Epithelial cell of prostate (primary cell): ENCODE data around the gene CDC5L.

Experiments used
- DNase-seq: peaks from one replicate; pipeline ENCODE4 v3.0.0-alpha.2; 2011; ENCODE audit warnings: low read depth, low spot score
- H3K27ac ChIP-seq: fragments of 450-650 bp; 2 replicates; pipeline ENCODE4 v1.5.1; 2017; ENCODE audit warnings: mild to moderate bottlenecking

CDC5L gene

DNA sequence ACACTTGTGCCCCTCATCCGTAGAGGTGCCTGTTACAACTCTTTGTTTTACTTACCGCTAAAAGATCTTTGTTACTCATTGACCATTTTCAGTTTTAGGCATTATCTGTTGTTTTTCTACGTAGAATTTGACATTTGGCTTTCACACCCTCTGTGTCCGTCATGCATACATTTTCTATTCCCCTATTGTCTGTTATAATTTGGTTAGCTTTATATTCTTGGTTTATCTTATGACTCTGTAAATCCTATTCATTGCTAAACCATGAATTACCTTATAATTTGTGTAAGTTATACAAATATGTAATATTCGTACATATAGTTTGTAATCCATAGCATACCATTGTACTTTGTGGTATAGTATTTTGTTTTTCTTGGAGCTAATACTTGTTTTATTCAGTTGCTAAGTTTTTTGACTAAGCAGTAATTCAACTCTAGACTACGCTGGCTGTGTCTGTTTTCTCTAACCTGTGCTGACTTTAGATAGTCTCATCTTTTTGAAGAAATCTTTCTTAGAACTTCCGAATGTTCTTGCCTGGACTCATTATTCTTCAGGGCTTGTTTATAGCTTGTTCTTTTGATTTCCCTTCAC is 21.8 kb downstream of the CDC5L start:
- no peak overlapping the region for H3K27ac ChIP-seq
- DNase-seq = no peak

DNA sequence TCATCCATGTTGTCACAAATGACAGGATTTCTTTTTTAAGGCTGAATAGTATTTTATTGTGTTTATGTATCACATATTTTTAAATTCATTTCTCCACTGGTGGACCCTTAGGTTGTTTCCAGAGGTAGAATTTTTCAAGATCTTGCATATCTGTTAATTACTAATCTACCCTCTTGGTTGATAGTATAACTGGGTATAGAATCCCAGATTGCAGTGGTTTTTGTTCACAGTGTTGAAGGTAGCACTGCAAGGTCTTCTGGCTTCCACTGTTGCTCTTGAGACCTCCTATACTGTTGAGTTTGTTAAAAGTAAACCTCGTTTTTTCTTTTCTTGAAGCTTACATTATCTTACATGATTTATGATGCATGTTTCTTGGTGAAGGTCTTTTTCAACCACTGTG is 22.9 kb downstream of the CDC5L start:
- no peak overlapping the region for H3K27ac ChIP-seq
- DNase-seq = no peak

GRCh38 chr6:44411141-44411540 is 23.6 kb downstream of the CDC5L start:
- no peak for DNase-seq
- H3K27ac ChIP-seq = no peak overlapping the region

GRCh38 chr6:44415449-44415848 is 27.9 kb downstream of the CDC5L start:
- H3K27ac ChIP-seq = no peak overlapping the region
- DNase-seq = peak; percentile 6

DNA sequence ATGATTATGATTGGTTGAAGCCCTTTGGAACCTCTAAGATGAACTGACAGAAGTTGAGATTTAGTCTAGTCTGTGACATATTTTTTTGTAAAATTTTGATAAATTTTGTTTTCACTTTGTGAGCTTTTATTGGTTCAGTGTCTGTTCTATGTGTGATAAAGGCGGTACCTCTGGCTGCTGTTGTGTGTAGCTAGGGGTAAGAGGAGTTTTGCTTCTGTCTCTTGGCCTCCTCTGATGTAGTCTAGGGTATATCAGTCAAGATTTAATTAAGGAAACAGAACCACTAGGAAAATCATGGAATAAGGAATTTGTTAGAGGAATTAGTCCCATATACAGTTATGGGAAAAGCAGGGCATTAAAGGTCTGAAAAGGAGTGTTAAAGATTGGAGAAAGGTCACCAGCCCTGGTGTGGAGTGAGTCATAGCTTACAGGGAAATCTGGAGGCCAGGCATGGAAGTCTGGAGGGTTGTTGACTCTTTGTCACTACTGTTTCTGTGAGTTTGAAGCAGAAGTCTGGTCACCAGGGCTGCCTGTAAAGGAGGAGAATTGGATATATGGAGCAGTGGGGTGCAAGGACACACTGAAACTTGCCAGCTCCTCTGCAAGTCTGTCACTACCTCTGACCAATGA is 28.5 kb downstream of the CDC5L start:
- no peak overlapping the region for H3K27ac ChIP-seq
- DNase-seq = no peak

GRCh38 chr6:44422531-44422930 is 35.0 kb downstream of the CDC5L start:
- no peak overlapping the region for H3K27ac ChIP-seq

DNA sequence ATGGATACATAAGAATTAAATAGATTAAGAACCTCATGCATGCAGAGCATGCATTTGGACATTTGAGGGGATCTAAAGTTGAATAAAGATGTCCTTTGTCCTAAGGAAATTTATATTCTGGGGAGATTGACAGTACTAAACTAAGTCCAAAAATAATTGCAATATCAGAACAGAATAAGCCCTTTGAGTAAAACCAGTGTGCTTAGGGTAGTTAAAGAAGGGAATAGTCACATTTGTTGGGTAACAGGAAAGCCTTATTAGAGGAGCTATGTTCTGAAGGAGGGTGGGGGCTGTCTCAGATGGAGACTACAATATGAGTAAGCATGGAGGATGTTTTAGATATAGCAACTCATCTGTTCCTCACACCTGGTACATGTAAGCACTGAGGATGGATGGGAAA is 35.8 kb downstream of the CDC5L start:
- H3K27ac ChIP-seq = no peak overlapping the region
- no peak for DNase-seq

More at GRCh38 chr6:44422531-44422930, 35.0 kb downstream of the CDC5L start:
- no peak for DNase-seq

DNA sequence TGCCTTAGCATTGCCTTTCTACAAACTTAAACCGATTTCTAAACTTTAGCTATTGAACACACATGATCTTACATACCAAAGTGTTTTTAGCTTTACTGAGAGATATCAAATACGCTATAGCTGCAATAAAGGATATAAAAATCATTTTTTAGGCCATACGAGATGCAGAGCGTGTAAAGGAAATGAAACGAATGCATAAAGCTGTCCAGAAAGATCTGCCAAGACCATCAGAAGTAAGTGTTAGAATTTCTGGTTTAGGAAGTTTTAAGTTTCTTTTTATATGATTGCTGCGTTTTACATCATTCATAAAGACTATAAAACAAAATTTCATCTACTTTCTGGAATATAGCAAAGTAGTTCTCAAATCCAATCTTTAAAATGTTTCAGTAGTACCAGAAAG is 38.4 kb downstream of the CDC5L start:
- no peak overlapping the region for H3K27ac ChIP-seq
- no peak for DNase-seq

DNA sequence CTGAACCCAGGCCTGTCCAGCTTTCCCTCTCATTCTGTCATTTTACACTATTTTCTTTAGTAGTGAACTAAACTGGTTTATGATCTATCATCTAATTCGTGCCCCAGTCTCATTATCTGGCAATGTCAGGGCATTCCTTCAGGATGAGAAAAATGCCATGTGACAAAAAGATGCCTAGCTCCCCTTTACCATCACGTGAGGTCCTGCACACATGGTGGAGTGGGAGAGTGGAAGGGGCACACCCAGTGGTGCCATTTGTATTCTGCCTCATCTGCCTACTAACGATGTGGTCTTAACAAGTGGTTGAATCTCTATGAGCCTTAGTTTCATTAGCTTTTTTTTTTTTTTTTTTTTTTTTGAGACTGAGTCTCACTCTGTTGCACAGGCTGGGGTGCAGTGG is 41.2 kb downstream of the CDC5L start:
- DNase-seq = no peak
- no peak overlapping the region for H3K27ac ChIP-seq

- H3K27ac ChIP-seq = no peak overlapping the region
- DNase-seq = no peak
Observed at GRCh38 chr6:44430326-44430725, 42.8 kb downstream of the CDC5L start.

GRCh38 chr6:44431118-44431725 is 43.7 kb downstream of the CDC5L start:
- H3K27ac ChIP-seq = no peak overlapping the region
- no peak for DNase-seq

- DNase-seq = no peak
- H3K27ac ChIP-seq = no peak overlapping the region
Observed at GRCh38 chr6:44432227-44432626, 44.7 kb downstream of the CDC5L start.

- H3K27ac ChIP-seq = no peak overlapping the region
- no peak for DNase-seq
Observed at GRCh38 chr6:44432726-44433125, 45.2 kb downstream of the CDC5L start.

DNA sequence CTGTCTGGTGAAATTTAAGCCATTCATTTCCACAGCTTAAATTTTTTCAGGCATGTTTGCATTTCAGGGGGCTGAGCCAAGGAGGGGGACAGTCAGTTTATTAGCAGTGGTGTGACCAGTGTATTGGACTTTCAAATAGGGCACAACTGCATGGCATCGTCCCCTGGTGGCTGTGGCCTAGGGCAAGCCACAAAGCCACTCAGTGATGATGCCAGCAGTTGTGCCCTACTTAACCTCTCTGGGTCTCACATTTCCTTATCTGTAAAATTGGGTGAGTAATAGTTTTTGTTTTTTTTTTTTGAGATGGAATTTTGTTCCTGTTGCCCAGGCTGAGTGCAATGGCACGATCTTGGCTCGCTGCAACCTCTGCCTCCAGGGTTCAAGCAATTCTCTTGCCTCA is 48.0 kb downstream of the CDC5L start:
- no peak for DNase-seq
- H3K27ac ChIP-seq = no peak overlapping the region

- no peak overlapping the region for H3K27ac ChIP-seq
- no peak for DNase-seq
Observed at GRCh38 chr6:44438827-44439226, 51.3 kb downstream of the CDC5L start.

- DNase-seq = no peak
- peak overlapping the region; percentile 28 for H3K27ac ChIP-seq
Observed at GRCh38 chr6:44439270-44440045, 52.0 kb downstream of the CDC5L start.

GRCh38 chr6:44441091-44441855 is 53.8 kb downstream of the CDC5L start:
- no peak overlapping the region for H3K27ac ChIP-seq
- no peak for DNase-seq

GRCh38 chr6:44442236-44442635 is 54.7 kb downstream of the CDC5L start:
- DNase-seq = no peak
- H3K27ac ChIP-seq = no peak overlapping the region

DNA sequence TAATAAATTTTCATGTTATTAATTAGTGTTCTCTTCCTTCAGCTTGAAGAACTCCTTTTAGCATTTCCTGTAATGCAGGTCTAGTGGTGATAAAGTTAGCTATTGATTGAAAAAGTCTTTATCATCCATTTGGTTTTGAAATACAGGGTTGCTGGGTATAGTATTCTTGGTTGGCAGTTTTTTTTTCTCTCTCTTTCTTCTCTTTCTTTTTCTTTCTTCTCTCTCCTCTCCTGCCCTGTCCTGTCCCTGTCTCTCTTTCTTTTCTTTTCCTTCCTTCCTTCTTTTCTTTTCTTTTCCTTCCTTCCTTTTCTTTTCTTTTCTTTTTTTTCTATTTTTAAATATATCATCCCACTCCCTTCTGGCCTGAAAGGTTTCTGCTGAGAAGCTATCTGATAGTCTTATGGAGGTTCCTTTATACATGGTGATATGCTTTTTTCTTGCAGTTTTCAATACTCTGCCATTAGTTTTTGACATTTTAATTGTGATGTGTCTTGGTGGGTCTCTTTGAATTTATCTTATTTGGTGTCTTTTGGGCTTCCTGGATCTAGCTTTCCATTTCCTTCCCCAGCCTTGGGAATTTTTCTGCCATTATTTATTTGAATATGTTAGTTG is 55.4 kb downstream of the CDC5L start:
- DNase-seq = no peak
- no peak overlapping the region for H3K27ac ChIP-seq

DNA sequence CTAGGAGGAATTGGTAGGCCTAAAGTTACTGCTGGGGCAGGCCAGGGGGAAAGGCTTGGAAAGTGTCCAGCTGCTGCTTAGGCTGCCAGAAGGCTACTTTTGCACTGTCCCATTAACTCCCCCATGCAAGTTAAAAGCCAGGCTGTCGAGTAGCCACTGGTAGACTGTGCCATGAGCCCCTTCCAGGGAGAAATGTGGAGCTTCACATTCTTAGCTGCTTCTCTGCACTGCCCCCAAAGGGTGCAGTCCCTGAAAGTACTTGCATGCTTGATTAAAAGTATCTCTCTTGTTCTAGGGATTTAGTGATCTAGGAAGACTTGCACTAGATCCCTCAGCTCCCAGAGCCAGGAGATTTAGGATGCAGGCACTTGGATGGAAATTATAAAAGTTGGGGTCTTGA is 57.3 kb downstream of the CDC5L start:
- DNase-seq = no peak
- no peak overlapping the region for H3K27ac ChIP-seq
